ENCODE data around the gene ADRB2. TPM values are rescaled to one million over a fixed set of nuclear protein-coding genes. Genes with fewer than 3 reads are reported as not detected.

The ADRB2 gene
- total RNA-seq, 1 donor: 1.7 TPM

- no peak overlapping the region for H3K4me3 ChIP-seq (ENCODE audit: low read depth, low read length)
- TF ChIP-seq CTCF (IDR thresholded peaks at IDR 0.05; ENCODE audit: insufficient read depth, low read depth, low read length): no peak
- DNase-seq (ENCODE audit: low read depth): no peak
These were observed 2.8 kb downstream of the ADRB2 start for GRCh38 chr5:148829248-148829594.

GRCh38 chr5:148829734-148830133 is 3.3 kb downstream of the ADRB2 start:
- H3K4me3 ChIP-seq (ENCODE audit: low read depth, low read length): no peak overlapping the region
- no peak for DNase-seq (ENCODE audit: low read depth)
- no peak for TF ChIP-seq CTCF (IDR thresholded peaks at IDR 0.05; ENCODE audit: insufficient read depth, low read depth, low read length)

GRCh38 chr5:148830211-148830610 is 3.8 kb downstream of the ADRB2 start:
- TF ChIP-seq CTCF (IDR thresholded peaks at IDR 0.05; ENCODE audit: insufficient read depth, low read depth, low read length): no peak
- DNase-seq (ENCODE audit: low read depth): no peak
- no peak overlapping the region for H3K4me3 ChIP-seq (ENCODE audit: low read depth, low read length)

GRCh38 chr5:148831590-148832565 is 5.5 kb downstream of the ADRB2 start:
- DNase-seq (ENCODE audit: low read depth): no peak
- H3K4me3 ChIP-seq (ENCODE audit: low read depth, low read length): no peak overlapping the region
- no peak for TF ChIP-seq CTCF (IDR thresholded peaks at IDR 0.05; ENCODE audit: insufficient read depth, low read depth, low read length)

GRCh38 chr5:148833122-148833521 is 6.7 kb downstream of the ADRB2 start:
- DNase-seq (ENCODE audit: low read depth): no peak
- no peak for TF ChIP-seq CTCF (IDR thresholded peaks at IDR 0.05; ENCODE audit: insufficient read depth, low read depth, low read length)

GRCh38 chr5:148833925-148834324 is 7.5 kb downstream of the ADRB2 start:
- TF ChIP-seq CTCF (IDR thresholded peaks at IDR 0.05; ENCODE audit: insufficient read depth, low read depth, low read length): no peak
- no peak for DNase-seq (ENCODE audit: low read depth)
- H3K4me3 ChIP-seq (ENCODE audit: low read depth, low read length): no peak overlapping the region

More at GRCh38 chr5:148833122-148833521, 6.7 kb downstream of the ADRB2 start:
- H3K4me3 ChIP-seq (ENCODE audit: low read depth, low read length): no peak overlapping the region

Data from fibroblast of villous mesenchyme (primary cell).